Osteoblast (primary cell): ENCODE measurements around the gene CFAP97D2. TPM values are rescaled to one million over a fixed set of nuclear protein-coding genes. Genes with fewer than 3 reads are reported as not detected.

ENCODE experiments used
- small RNA-seq: library from RNA; depleted of rRNA; stranded (forward); fragments of <200 nt; gene quantifications from one replicate; pipeline ENCODE3, GENCODE V24; 2012
- total RNA-seq: library from RNA; depleted of rRNA; stranded (reverse); fragments of >200 nt; gene quantifications from 2 replicates; pipeline ENCODE4 v1.2.3, GENCODE V29; 2012

The CFAP97D2 gene
- total RNA-seq, 1 donor = not detected

Small RNA genes within 50 kb of the gene (small RNA-seq; reads per million reads assigned to genes)
- gene MIR548AR = not detected

Other genes with a start within 250 kb of the CFAP97D2 start
- gene C13orf46, start 205.2 kb upstream of the CFAP97D2 start, total RNA-seq = 0.36 and 0.59 TPM in 2 replicates
- 40.7 and 41.3 TPM in 2 replicates for gene RASA3, start 46.6 kb upstream of the CFAP97D2 start, total RNA-seq
- gene CDC16, start 55.6 kb downstream of the CFAP97D2 start, total RNA-seq = 82.2 and 85.7 TPM in 2 replicates
- gene UPF3A, start 102.3 kb downstream of the CFAP97D2 start, total RNA-seq = 25.0 and 28.9 TPM in 2 replicates
- 9.4 and 10.3 TPM in 2 replicates for gene CHAMP1, start 135.2 kb downstream of the CFAP97D2 start, total RNA-seq